ENCODE data around the gene CHRNA1.

Gene CHRNA1

DNA sequence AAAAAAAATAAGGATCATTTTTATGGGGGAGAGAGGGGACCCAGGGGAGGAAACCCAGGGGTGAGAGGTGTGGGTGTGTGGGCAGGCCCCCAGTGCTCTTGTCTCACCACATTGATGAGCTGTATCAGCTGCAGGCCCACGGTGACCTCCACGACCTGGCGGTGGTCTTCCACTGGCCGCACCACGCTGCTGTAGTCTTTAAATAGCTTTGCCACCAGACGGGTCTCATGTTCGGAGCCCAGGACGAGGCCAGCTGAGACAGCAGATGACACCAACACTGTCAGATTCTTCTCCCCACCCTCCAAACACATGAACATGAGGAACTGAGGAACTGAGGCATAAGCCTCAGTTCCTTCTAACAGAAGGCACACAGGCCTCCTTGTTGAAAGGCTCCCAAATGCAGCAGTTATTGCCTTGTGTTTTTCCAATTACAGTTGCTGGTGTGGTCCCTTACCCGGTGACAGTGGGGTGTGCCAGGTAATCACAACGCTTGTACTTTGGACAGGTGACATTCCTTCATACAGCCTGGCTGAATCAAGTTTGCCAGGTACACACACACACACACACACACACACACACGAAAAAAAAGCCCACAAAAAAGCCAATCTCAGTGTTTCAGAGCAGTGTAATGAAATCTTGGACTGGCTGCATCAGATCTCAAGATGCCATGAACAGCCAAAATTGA, 4.7 kb downstream of the CHRNA1 start:
- H3K27me3 ChIP-seq (ENCODE audit: control insufficient read depth, insufficient read depth, low read length): no peaks in the 10 kb centered on the region
- no peaks in the 10 kb centered on the region for H3K36me3 ChIP-seq (ENCODE audit: control insufficient read depth, insufficient read depth, low read length)
- peaks cover 7% of the 10 kb centered on the region for H3K4me1 ChIP-seq
- no peak overlapping the region for H3K27ac ChIP-seq
- no peaks in the 10 kb centered on the region for H3K79me2 ChIP-seq
- H3K4me2 ChIP-seq (ENCODE audit: low read length): no peak overlapping the region
- no peak overlapping the region for H3K4me3 ChIP-seq (ENCODE audit: low read depth, low read length)
- H2AFZ ChIP-seq: no peak overlapping the region
- TF ChIP-seq, protein P1, sequence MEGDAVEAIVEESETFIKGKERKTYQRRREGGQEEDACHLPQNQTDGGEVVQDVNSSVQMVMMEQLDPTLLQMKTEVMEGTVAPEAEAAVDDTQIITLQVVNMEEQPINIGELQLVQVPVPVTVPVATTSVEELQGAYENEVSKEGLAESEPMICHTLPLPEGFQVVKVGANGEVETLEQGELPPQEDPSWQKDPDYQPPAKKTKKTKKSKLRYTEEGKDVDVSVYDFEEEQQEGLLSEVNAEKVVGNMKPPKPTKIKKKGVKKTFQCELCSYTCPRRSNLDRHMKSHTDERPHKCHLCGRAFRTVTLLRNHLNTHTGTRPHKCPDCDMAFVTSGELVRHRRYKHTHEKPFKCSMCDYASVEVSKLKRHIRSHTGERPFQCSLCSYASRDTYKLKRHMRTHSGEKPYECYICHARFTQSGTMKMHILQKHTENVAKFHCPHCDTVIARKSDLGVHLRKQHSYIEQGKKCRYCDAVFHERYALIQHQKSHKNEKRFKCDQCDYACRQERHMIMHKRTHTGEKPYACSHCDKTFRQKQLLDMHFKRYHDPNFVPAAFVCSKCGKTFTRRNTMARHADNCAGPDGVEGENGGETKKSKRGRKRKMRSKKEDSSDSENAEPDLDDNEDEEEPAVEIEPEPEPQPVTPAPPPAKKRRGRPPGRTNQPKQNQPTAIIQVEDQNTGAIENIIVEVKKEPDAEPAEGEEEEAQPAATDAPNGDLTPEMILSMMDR (IDR thresholded peaks at IDR 0.05): no peak
- no peaks in the 10 kb centered on the region for H3K9me3 ChIP-seq (ENCODE audit: control insufficient read depth, low read length)
- no peak overlapping the region for H3K9ac ChIP-seq

DNA sequence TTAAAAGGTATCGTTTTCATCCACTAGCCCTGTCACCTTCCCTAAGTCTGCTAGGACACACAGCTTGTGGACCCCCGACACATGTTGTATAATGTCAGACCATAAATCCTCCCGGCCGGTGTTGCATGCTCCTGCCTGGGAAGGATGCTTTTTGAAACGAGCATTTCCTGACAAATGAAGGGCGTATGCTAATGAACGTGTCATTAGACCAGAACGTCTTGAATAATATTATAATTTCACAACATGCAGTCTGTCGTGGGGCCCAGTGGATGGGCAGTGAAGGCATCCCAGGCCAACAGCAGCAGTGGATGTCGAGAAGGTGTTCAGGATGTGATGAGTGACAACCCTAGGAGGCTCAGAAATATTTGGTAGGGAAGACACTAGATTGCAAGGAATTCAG, 7.5 kb downstream of the CHRNA1 start:
- H3K27ac ChIP-seq: no peak overlapping the region
- H3K4me1 ChIP-seq: peaks cover 7% of the 10 kb centered on the region
- H2AFZ ChIP-seq: no peak overlapping the region
- H3K4me3 ChIP-seq (ENCODE audit: low read depth, low read length): no peak overlapping the region
- H3K4me2 ChIP-seq (ENCODE audit: low read length): no peak overlapping the region
- no peaks in the 10 kb centered on the region for H3K27me3 ChIP-seq (ENCODE audit: control insufficient read depth, insufficient read depth, low read length)
- no peaks in the 10 kb centered on the region for H3K36me3 ChIP-seq (ENCODE audit: control insufficient read depth, insufficient read depth, low read length)
- H3K79me2 ChIP-seq: no peaks in the 10 kb centered on the region
- H3K9me3 ChIP-seq (ENCODE audit: control insufficient read depth, low read length): no peaks in the 10 kb centered on the region
- TF ChIP-seq, protein P1 (IDR thresholded peaks at IDR 0.05): no peak
- no peak overlapping the region for H3K9ac ChIP-seq

DNA sequence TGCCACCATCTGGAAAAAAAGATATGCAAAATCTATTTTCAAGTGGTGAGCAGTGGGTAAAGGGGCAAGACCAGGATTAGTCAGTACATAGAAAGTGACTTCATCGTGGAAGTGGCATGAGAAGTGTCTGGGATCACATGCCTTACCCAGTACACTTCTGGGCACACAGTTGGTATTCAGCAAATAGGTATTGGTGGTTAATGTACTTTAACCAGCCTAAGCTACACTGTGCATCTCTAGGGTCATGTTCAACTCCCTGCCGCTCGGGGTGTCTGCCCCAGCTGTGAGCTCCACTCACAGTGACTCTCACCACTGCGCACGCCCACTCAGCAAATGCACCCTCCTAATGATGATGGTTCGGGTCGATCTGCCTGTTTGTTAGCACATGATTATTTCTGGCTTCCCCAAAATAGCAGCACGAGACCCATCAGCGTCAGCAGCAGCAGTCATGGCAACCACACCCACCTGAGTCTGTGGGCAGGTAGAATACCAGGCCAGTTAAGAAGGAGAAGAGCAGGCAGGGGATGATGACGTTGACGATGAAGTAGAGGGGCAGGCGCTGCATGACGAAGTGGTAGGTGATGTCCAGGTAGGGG, 11.1 kb downstream of the CHRNA1 start:
- Histone ChIP-seq H3K9me3 (ENCODE audit: control insufficient read depth, low read length) (no peaks in the 10 kb centered on the region), H3K4me3 (ENCODE audit: low read depth, low read length) (no peak overlapping the region), H3K79me2 (no peaks in the 10 kb centered on the region), H3K4me1 (no peaks in the 10 kb centered on the region), H3K36me3 (ENCODE audit: control insufficient read depth, insufficient read depth, low read length) (no peaks in the 10 kb centered on the region), H3K27ac (no peak overlapping the region), H3K4me2 (ENCODE audit: low read length) (no peak overlapping the region), H2AFZ (no peak overlapping the region), H3K9ac (no peak overlapping the region), H3K27me3 (ENCODE audit: control insufficient read depth, insufficient read depth, low read length) (no peaks in the 10 kb centered on the region)
- TF ChIP-seq, protein P1 (IDR thresholded peaks at IDR 0.05): no peak

DNA sequence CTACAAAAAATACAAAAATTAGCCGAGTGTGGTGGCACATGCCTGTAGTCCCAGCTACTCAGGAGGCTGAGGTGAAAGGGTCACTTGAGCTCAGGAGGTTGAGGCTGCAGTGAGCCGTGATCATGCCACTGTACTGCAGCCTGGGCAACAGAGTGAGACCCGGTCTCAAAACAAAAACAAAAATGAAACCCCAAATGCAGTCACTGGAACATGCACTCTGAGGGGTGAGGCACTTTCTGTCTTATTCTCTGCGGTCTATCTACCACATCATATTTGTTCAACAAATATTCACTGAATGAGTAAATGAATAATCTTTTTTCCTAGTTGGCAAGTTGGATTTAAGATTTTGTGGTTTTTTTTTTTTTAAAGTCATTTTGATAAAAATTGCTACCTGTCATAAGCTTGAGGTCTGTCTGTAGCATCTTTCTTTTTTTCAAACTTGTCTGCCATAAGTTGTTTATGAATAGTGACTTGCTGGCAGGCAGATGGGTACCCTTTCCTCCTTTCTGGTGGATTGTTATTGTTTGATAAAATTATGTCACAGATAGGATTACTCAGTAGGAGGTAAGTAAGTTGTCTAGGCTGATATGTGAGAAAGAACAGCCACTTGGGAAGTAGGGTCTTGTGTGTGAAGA, 11.8 kb downstream of the CHRNA1 start:
- H3K4me3 ChIP-seq (ENCODE audit: low read depth, low read length): no peak overlapping the region

More for the DNA sequence above, 11.8 kb downstream of the CHRNA1 start:
- Histone ChIP-seq H3K27me3 (ENCODE audit: control insufficient read depth, insufficient read depth, low read length) (no peaks in the 10 kb centered on the region), H3K27ac (no peak overlapping the region), H3K79me2 (no peaks in the 10 kb centered on the region), H3K4me1 (no peaks in the 10 kb centered on the region), H3K9ac (no peak overlapping the region), H2AFZ (no peak overlapping the region), H3K9me3 (ENCODE audit: control insufficient read depth, low read length) (no peaks in the 10 kb centered on the region), H3K4me2 (ENCODE audit: low read length) (no peak overlapping the region), H3K36me3 (ENCODE audit: control insufficient read depth, insufficient read depth, low read length) (no peaks in the 10 kb centered on the region)
- TF ChIP-seq, protein P1 (IDR thresholded peaks at IDR 0.05): no peak

Data from parathyroid adenoma (tissue), 2 donors.